Spleen (tissue), 11 donors: ENCODE results near the gene SDC3. TPM values are rescaled to one million over a fixed set of nuclear protein-coding genes. Genes with fewer than 3 reads are reported as not detected.

Experiments
- DNase-seq: peaks from one replicate; pipeline ENCODE4 v3.0.0-alpha.2; 2020
- H3K27ac ChIP-seq, 8 donors: fragments of 200-600 bp; sonication (generic) in 7 of 8; 1 replicate in 4 of 8; 2 replicates in 4 of 8; pipeline versions ENCODE4 v1.5.0 to v1.8.0; 2016 to 2021; ENCODE audit warnings: inconsistent platforms in 4 of 8, mild to moderate bottlenecking in 4 of 8, moderate library complexity in 1 of 8
- H3K27me3 ChIP-seq, 7 donors: fragments of 200-600 bp; sonication (generic) in 6 of 7; replicated peaks in 1 of 7; 1 replicate in 4 of 7; 2 replicates in 3 of 7; pipeline versions ENCODE4 v1.5.0 to v1.8.0; 2016 to 2021; ENCODE audit warnings: inconsistent platforms in 3 of 7, mild to moderate bottlenecking in 1 of 7
- H3K36me3 ChIP-seq, 6 donors: fragments of 200-600 bp; sonication (generic) in 5 of 6; 1 replicate in 4 of 6; 2 replicates in 2 of 6; pipeline versions ENCODE4 v1.5.0 to v1.8.0; 2016 to 2021; ENCODE audit warnings: inconsistent platforms in 2 of 6
- H3K4me1 ChIP-seq, 6 donors: fragments of 200-600 bp; sonication (generic) in 5 of 6; 1 replicate in 3 of 6; 2 replicates in 3 of 6; pipeline versions ENCODE4 v1.5.0 to v1.8.0; 2016 to 2021; ENCODE audit warnings: inconsistent platforms in 3 of 6
- H3K4me3 ChIP-seq, 8 donors: fragments of 200-600 bp; sonication (generic) in 7 of 8; 1 replicate in 4 of 8; 2 replicates in 4 of 8; pipeline versions ENCODE4 v1.5.0 to v1.8.0; 2016 to 2021; ENCODE audit warnings: inconsistent platforms in 4 of 8, mild to moderate bottlenecking in 4 of 8, moderate library complexity in 2 of 8
- H3K9me3 ChIP-seq, 8 donors: fragments of 200-600 bp; sonication (generic) in 7 of 8; 1 replicate in 4 of 8; 2 replicates in 4 of 8; pipeline versions ENCODE4 v1.5.0 to v1.8.0; 2016 to 2021; ENCODE audit warnings: inconsistent platforms in 4 of 8
- POLR2A ChIP-seq, 3 donors: fragments of 450-650 bp; IDR thresholded peaks; one replicate each; pipeline ENCODE4 v1.5.1; 2017; ENCODE audit warnings: antibody characterized with exemption in 3 of 3, mild to moderate bottlenecking in 1 of 3
- POLR2AphosphoS5 ChIP-seq, 3 donors: sonication (generic); formaldehyde crosslinking; IDR thresholded peaks; one replicate each; pipeline ENCODE4 v1.5.1; 2017; ENCODE audit warnings: antibody characterized with exemption in 3 of 3
- WGBS, 5 donors: extraction: QIAGEN DNeasy Blood & Tissue Kit in 3 of 5; methylation state at CpG; one replicate each; pipeline versions ENCODE4 v1.1.5 to v1.1.7; 2013 to 2018; 5-methylcytosine and 5-hydroxymethylcytosine counted together
- intact Hi-C: fragments of 100-400 bp; cut with DNase I; formaldehyde crosslinking; loops from one replicate; pipeline ENCODE4 v1.15.0; 2023; ENCODE audit warnings: low total_unique reads
- polyA plus RNA-seq, 3 donors: library from polyadenylated mRNA; stranded (reverse); fragments of 200-250 nt; gene quantifications; one replicate each; pipeline ENCODE4 v1.2.1, GENCODE V29; 2013
- total RNA-seq, 7 donors: library from RNA; depleted of rRNA in 3 of 7; stranded (reverse); fragments of >200 nt in 3 of 7; fragmentation: NEBNext Ultra II Directional in 4 of 7; extraction: Animal tissue kit (Norgen Biotek cat#: 25700) in 4 of 7; gene quantifications; one replicate each; pipeline versions ENCODE4 v1.1.0 to v1.2.1, GENCODE V29; 2016 to 2021
- TF ChIP-seq, protein P1 (sequence below), 11 experiments: fragments of 200-600 bp in 7 of 11; fragments of 450-650 bp in 4 of 11; sonication (generic) in 4 of 11; IDR thresholded peaks in 8 of 11; conservative IDR thresholded peaks in 3 of 11; 1 replicate in 7 of 11; 2 replicates in 4 of 11; pipeline versions ENCODE4 v1.4.0 to v1.8.0; 2016 to 2021; ENCODE audit warnings: antibody characterized with exemption in 11 of 11, inconsistent platforms in 4 of 11, mild to moderate bottlenecking in 1 of 11
- donor health status: healthy with polysubstance abuse.
- donor health status: DM: no; HTN: no; CAD: no; lungs with moderate emphysema.
- donor health status: DM: no; HTN: no; CAD: no.
- donor health status: Bipolar disorder and iron deficiency.
- donor health status: healthy.
- donor health status: DM: no; HTN: no; CAD: no.
- donor health status: DM: yes; HTN: yes; CAD: no.

Gene SDC3
- total and polyA plus RNA-seq, 10 donors: 8.0 to 347 (median 159) TPM

DNA sequence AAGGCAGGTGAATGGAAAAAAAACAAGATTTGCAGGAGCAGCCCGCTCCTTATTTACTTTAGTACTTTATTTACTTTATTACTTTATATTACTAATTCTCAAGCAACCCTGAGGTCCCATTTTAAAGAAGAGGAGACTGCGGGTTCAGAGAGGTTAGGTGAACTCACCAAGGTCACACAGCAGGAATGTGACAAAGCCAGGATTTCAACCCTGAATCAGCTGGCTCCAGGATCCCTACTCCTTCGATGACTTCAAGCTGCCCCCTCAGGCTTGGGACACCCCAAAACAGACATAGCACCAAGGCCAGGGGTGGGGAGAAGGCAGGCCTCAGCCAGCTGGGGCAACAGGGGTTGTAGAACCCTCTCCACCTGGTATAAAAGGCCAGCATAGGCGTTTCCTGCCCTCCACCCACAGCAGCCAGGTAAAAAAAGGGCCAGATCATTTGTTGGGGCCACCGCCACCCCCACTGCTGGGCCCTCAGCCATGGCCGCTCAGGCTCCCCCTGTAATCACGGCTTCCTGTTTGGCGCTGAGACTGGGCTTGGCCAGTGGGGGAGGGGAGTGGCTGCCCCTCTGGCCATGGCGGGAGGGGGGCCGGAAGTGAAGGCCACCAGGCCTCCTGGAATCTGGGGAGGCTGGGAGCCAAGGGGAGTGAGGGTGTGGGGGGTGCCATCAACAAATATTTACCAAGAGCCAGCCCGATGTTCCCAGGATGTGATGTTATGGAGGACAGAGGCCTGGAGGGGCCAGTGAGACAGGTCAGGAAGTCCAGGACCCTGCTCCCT lies 6.6 kb downstream of the SDC3 start:
- H3K4me1 ChIP-seq: peaks cover 11 to 89% (median 47%) of the 10 kb centered on the region in 6 donors
- 35 to 40% (median 38%) methylated on average over 8 to 11 of the region's 11 CpGs for WGBS, 5 donors
- intact Hi-C loops: no loop called here
- no peak overlapping the region for H3K4me3 ChIP-seq
- H3K27me3 ChIP-seq: peaks cover 0 to 17% (median 0%) of the 10 kb centered on the region in 7 donors
- H3K27ac ChIP-seq: peak overlapping the region; percentile 32 to 84 (median 77)
- H3K36me3 ChIP-seq: peaks cover 0 to 5% (median 0%) of the 10 kb centered on the region in 6 donors
- DNase-seq: peak; percentile 81
- TF ChIP-seq POLR2AphosphoS5 (IDR thresholded peaks at IDR 0.05): peak; percentile 78 to 83 (median 82)
- TF ChIP-seq, protein P1, sequence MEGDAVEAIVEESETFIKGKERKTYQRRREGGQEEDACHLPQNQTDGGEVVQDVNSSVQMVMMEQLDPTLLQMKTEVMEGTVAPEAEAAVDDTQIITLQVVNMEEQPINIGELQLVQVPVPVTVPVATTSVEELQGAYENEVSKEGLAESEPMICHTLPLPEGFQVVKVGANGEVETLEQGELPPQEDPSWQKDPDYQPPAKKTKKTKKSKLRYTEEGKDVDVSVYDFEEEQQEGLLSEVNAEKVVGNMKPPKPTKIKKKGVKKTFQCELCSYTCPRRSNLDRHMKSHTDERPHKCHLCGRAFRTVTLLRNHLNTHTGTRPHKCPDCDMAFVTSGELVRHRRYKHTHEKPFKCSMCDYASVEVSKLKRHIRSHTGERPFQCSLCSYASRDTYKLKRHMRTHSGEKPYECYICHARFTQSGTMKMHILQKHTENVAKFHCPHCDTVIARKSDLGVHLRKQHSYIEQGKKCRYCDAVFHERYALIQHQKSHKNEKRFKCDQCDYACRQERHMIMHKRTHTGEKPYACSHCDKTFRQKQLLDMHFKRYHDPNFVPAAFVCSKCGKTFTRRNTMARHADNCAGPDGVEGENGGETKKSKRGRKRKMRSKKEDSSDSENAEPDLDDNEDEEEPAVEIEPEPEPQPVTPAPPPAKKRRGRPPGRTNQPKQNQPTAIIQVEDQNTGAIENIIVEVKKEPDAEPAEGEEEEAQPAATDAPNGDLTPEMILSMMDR (IDR thresholded peaks at IDR 0.05 in 8 of 11, conservative IDR thresholded peaks at IDR 0.05 in 3 of 11): no peak
- no peaks in the 10 kb centered on the region for H3K9me3 ChIP-seq

DNA sequence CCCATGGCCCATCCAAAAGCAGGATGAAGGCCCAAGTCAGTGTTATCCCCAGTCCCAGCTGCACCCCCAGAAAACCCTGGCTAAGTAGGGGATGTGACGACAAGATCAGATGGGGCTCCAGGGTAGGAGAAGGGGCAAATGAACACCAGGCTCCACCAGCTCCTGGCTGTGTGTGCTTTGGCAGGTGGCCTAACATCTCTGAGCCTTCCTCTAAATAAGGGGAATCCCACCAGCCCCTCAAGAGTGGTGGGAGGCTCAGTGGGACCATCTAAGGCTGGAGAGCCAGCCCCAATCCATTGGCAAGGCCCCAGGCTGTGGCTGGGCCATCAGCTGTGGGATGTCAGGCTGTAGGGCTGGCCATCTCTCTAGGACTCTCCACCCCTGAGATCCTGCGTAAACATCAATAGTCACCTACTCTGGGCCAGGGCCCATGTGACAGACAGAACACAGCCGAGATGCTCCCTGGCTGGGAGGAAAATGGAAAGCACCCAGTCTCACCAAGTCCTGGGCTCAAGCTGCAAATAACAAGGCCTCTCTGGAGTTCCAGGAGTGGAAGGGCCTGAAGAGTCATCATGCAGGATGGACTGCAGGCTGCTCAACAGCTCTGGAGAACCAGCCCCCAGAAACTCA lies 7.5 kb downstream of the SDC3 start:
- Histone ChIP-seq H3K36me3 (peaks cover 0 to 5% (median 0%) of the 10 kb centered on the region in 6 donors), H3K4me1 (peaks cover 11 to 89% (median 42%) of the 10 kb centered on the region in 6 donors), H3K4me3 (no peak overlapping the region), H3K27ac (peak overlapping the region in 4 of 8 donors; percentile 77 to 84 (median 78)), H3K9me3 (no peaks in the 10 kb centered on the region), H3K27me3 (peaks cover 0 to 7% (median 0%) of the 10 kb centered on the region in 7 donors)
- intact Hi-C loops: no loop called here
- 72 to 92% (median 83%) methylated on average over 1 to 3 of the region's 3 CpGs for WGBS, 5 donors
- TF ChIP-seq POLR2AphosphoS5 (IDR thresholded peaks at IDR 0.05) (peak in 1 of 3 donors; percentile 15), POLR2A (IDR thresholded peaks at IDR 0.05) (no peak)
- DNase-seq: peak; percentile 62

DNA sequence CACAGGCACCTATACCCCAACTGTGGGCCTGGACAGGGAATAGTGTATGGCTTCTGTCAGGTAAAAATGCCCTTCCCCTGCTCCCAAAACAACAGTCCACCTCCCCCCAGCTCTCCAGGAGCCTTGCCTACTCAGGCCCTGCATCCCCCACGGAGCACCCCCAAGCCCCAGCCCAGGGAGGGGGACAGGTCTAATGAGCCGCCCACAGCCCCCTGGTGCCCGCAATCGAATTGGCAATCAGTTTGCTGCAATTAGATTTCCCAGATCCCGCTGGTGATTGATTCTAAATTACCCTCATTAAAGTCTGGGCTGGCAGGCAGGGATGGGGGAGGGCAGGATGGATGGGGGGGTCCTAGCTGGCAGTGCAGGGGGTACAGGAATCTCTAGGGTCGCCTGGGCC lies 8.1 kb downstream of the SDC3 start:
- TF ChIP-seq, protein P1 (IDR thresholded peaks at IDR 0.05 in 8 of 11, conservative IDR thresholded peaks at IDR 0.05 in 3 of 11): no peak
- TF ChIP-seq POLR2A (IDR thresholded peaks at IDR 0.05): no peak
- TF ChIP-seq POLR2AphosphoS5 (IDR thresholded peaks at IDR 0.05): no peak
- peaks cover 0 to 6% (median 0%) of the 10 kb centered on the region in 7 donors for H3K27me3 ChIP-seq
- peak; percentile 51 for DNase-seq
- H3K36me3 ChIP-seq: peaks cover 0 to 5% (median 0%) of the 10 kb centered on the region in 6 donors
- peak overlapping the region in 1 of 8 donors; percentile 84 for H3K27ac ChIP-seq
- H3K4me1 ChIP-seq: peaks cover 11 to 89% (median 40%) of the 10 kb centered on the region in 6 donors
- H3K4me3 ChIP-seq: no peak overlapping the region
- intact Hi-C loops: no loop called here
- no peaks in the 10 kb centered on the region for H3K9me3 ChIP-seq
- WGBS, 5 donors: 82 to 89% (median 85%) methylated on average over 5 to 6 of the region's 6 CpGs

DNA sequence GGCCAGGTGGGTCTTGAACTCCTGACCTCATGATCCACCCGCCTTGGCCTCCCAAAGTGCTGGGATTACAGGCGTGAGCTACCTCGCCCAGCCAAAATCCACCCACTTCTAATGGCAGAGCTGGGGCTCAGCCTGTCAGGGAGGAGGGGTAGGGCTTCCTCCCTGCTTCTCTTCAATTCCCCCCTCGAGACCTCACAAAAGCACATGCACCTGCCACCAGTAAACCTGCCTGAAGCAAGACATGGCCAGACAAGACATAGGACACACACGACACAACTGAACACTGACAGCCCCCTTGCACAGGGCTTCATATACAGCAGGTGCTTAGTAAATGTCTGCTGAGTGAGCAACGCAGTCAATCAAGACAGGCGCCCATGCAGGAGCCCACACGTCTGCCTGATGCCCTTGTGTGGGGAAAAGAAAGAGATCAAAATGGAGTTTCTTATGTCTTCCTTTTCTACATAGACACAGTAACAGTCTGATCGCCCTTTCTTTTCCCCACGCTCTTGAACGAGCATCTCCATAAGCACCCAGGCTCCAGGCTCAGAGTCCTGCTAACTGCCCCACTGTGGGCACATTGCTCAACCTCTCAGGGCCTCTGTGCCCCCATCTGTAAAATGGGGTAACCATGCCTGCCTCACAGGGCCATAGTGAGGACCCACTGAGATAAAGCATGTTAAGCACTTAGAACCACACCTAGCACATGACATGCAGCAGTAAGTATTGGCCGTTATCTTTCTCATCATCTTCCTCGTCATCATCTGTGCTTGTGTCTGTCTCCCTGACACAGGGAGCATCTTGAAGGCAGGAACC lies 8.8 kb downstream of the SDC3 start:
- H3K27ac ChIP-seq: peak overlapping the region in 1 of 8 donors; percentile 84
- intact Hi-C loops: no loop called here
- H3K4me3 ChIP-seq: no peak overlapping the region
- 70 to 83% (median 73%) methylated on average over 13 of the region's 13 CpGs for WGBS, 5 donors
- peaks cover 0 to 5% (median 0%) of the 10 kb centered on the region in 6 donors for H3K36me3 ChIP-seq
- H3K9me3 ChIP-seq: no peaks in the 10 kb centered on the region
- peaks cover 0 to 6% (median 0%) of the 10 kb centered on the region in 7 donors for H3K27me3 ChIP-seq
- peak; percentile 61 for DNase-seq
- H3K4me1 ChIP-seq: peaks cover 11 to 93% (median 44%) of the 10 kb centered on the region in 6 donors
- TF ChIP-seq, protein P1 (IDR thresholded peaks at IDR 0.05 in 8 of 11, conservative IDR thresholded peaks at IDR 0.05 in 3 of 11): no peak
- TF ChIP-seq POLR2AphosphoS5 (IDR thresholded peaks at IDR 0.05): no peak
- TF ChIP-seq POLR2A (IDR thresholded peaks at IDR 0.05): no peak
